ENCODE data around the gene NT5DC4.

The NT5DC4 gene

GRCh38 chr2:112725545-112726457, 5.0 kb downstream of the NT5DC4 start:
- no peaks in the 10 kb centered on the region for H3K9me3 Mint-ChIP-seq
- no peak for ATAC-seq
- no peak overlapping the region for H3K27ac Mint-ChIP-seq
- H3K4me1 Mint-ChIP-seq = peaks cover 15% of the 10 kb centered on the region
- no peak overlapping the region for H3K4me3 Mint-ChIP-seq
- no peak for DNase-seq
- H3K27me3 Mint-ChIP-seq = peaks cover 21% of the 10 kb centered on the region

GRCh38 chr2:112726487-112727190, 5.8 kb downstream of the NT5DC4 start:
- peak overlapping the region in 1 of 2 donors; percentile 62 for H3K27ac Mint-ChIP-seq
- H3K9me3 Mint-ChIP-seq = no peaks in the 10 kb centered on the region
- peak; percentile 87 to 88 for DNase-seq
- ATAC-seq = peak; percentile 93
- no peak overlapping the region for H3K4me3 Mint-ChIP-seq
- peaks cover 15% of the 10 kb centered on the region for H3K4me1 Mint-ChIP-seq
- peaks cover 21% of the 10 kb centered on the region for H3K27me3 Mint-ChIP-seq

DNA sequence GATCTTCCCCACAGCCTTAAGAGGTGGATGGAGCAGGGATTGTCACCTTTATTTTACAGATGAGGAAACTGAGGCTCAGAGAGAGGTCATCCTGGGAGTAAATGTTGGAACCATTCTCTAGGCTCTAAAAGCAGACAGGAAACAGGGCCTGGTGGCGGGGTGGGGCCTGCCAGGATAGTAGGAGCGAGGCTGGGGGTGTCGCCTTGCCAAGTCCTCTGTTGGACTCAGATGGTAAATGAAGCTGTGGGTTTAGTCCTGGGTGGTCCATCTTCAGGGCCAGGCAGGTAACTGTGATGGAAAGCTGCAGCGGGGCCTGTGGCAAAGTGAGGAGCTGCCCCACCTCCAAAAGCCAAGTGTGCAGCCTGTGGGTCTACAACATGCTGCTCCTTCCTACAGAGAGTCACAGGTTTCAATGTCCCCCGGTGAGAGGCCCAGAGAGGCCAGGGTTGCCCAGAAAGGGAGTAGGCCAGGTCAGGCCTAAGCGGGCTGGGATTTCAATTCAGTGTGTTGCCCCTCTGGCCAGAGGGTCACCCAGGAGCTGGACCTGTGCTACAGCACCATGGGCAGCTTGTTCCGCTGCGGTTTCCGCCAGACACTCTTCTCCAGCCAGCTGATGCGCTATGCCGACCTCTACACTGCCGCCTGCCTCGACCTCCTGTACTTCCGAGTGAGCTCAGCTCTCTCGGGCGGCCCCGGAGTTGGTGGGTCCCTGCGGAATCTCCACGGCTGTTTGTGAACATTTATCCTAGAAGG, 6.6 kb downstream of the NT5DC4 start:
- no peak overlapping the region for H3K4me3 Mint-ChIP-seq
- H3K9me3 Mint-ChIP-seq = no peaks in the 10 kb centered on the region
- no peak for DNase-seq
- H3K4me1 Mint-ChIP-seq = peaks cover 15% of the 10 kb centered on the region
- peaks cover 21% of the 10 kb centered on the region for H3K27me3 Mint-ChIP-seq
- no peak for ATAC-seq
- peak overlapping the region in 1 of 2 donors; percentile 62 for H3K27ac Mint-ChIP-seq

DNA sequence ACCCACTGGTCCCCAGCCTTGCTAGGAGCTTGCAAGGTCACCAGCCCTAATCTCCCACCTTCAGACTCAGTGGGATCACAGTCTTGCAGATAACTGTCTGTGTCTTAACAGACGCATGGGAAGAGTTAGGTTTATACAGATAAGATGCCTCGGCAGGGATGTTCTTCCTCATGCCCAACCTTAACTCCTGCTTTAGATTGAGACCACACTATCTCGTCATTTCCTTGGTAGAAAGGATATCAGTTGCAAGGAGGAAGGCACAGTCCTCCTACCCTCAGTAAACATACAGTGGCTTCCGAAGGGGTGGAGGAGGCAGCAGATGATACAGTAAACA, 7.2 kb downstream of the NT5DC4 start:
- Mint-ChIP-seq H3K4me1 (peaks cover 15% of the 10 kb centered on the region), H3K9me3 (no peaks in the 10 kb centered on the region), H3K4me3 (no peak overlapping the region), H3K27ac (no peak overlapping the region), H3K27me3 (peaks cover 21% of the 10 kb centered on the region)
- no peak for DNase-seq
- no peak for ATAC-seq

- Mint-ChIP-seq H3K4me3 (no peak overlapping the region), H3K27me3 (peaks cover 21% of the 10 kb centered on the region), H3K27ac (no peak overlapping the region), H3K4me1 (peaks cover 15% of the 10 kb centered on the region), H3K9me3 (no peaks in the 10 kb centered on the region)
- no peak for ATAC-seq
- DNase-seq = no peak
These were observed 7.8 kb downstream of the NT5DC4 start for GRCh38 chr2:112728378-112729175.

GRCh38 chr2:112730216-112730615, 9.4 kb downstream of the NT5DC4 start:
- peaks cover 15% of the 10 kb centered on the region for H3K4me1 Mint-ChIP-seq
- peaks cover 21% of the 10 kb centered on the region for H3K27me3 Mint-ChIP-seq
- no peaks in the 10 kb centered on the region for H3K9me3 Mint-ChIP-seq
- no peak overlapping the region for H3K27ac Mint-ChIP-seq
- no peak overlapping the region for H3K4me3 Mint-ChIP-seq
- DNase-seq (no peak), ATAC-seq (no peak)

- Mint-ChIP-seq H3K27ac (no peak overlapping the region), H3K4me3 (no peak overlapping the region), H3K27me3 (peaks cover 21% of the 10 kb centered on the region)
These were observed 10.0 kb downstream of the NT5DC4 start for GRCh38 chr2:112730791-112731190.

DNA sequence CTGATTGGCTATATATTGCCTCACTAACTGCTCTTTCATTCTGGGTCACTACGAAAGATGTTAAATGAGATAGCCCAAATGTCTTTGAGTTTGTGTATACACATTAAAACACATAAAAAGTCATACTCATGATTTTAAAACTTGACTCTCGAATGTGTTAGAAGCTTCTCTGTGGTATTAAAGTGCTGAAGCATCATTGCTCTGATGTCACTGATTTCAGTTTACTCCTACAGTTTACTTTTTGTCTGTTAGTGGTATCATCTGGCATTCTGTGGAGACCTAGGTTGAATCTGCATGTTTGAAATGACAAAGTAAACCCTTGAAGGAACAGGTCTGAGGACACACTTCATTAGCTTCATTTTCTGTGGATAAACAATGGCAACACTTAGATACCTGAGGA, 10.7 kb downstream of the NT5DC4 start:
- H3K27ac Mint-ChIP-seq = no peak overlapping the region
- H3K27me3 Mint-ChIP-seq = peaks cover 21% of the 10 kb centered on the region

More at GRCh38 chr2:112730791-112731190, 10.0 kb downstream of the NT5DC4 start:
- ATAC-seq (no peak), DNase-seq (no peak)
- Mint-ChIP-seq H3K4me1 (peaks cover 14% of the 10 kb centered on the region), H3K9me3 (no peaks in the 10 kb centered on the region)

DNA sequence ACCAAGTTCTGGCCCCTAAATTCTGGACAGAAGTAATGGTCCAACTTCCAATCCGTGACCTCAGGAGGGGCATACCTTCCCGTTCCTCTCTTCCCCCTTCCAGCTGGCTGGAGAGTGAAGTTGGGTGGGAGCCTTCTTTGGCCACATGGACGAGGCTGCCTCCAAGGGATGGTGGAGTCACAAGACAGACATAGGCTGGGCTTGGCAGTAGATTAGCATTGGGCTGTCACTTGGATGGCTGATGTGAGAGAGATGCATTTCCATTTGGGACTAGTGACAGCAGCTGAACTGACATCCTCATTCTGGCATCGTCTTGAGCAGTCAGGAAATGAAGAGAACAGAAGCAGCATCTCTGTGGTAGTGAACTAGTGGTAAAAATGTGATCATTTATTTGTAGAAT, 12.6 kb downstream of the NT5DC4 start:
- no peak for DNase-seq
- no peak overlapping the region for H3K27ac Mint-ChIP-seq
- peaks cover 4% of the 10 kb centered on the region for H3K27me3 Mint-ChIP-seq
- H3K4me3 Mint-ChIP-seq = no peak overlapping the region
- H3K9me3 Mint-ChIP-seq = no peaks in the 10 kb centered on the region
- no peaks in the 10 kb centered on the region for H3K4me1 Mint-ChIP-seq
- ATAC-seq = no peak

More for the DNA sequence above, 10.7 kb downstream of the NT5DC4 start:
- DNase-seq (no peak), ATAC-seq (no peak)
- Mint-ChIP-seq H3K4me1 (peaks cover 7% of the 10 kb centered on the region), H3K9me3 (no peaks in the 10 kb centered on the region), H3K4me3 (no peak overlapping the region)

DNA sequence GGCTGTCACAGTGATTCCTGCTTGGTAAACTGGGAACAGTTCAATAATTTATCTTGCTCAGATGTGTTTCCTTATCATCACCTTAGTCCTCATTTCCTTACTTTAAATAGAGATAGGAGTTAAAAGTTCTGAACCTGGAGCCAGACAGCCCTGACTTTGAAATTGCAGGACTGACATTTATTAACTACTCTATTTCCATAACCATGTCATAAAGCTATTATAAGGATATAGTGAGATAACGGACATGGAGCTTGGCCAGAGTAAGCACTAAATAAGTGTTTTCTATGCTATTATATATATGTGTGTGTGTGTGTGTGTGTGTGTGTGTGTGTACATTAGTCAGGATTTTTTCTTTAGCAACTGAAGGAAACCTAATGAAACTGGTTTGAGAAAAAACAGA, 13.1 kb downstream of the NT5DC4 start:
- Mint-ChIP-seq H3K9me3 (no peaks in the 10 kb centered on the region), H3K4me3 (no peak overlapping the region), H3K27me3 (peaks cover under 1% of the 10 kb centered on the region), H3K27ac (no peak overlapping the region), H3K4me1 (no peaks in the 10 kb centered on the region)
- ATAC-seq (no peak), DNase-seq (no peak)

DNA sequence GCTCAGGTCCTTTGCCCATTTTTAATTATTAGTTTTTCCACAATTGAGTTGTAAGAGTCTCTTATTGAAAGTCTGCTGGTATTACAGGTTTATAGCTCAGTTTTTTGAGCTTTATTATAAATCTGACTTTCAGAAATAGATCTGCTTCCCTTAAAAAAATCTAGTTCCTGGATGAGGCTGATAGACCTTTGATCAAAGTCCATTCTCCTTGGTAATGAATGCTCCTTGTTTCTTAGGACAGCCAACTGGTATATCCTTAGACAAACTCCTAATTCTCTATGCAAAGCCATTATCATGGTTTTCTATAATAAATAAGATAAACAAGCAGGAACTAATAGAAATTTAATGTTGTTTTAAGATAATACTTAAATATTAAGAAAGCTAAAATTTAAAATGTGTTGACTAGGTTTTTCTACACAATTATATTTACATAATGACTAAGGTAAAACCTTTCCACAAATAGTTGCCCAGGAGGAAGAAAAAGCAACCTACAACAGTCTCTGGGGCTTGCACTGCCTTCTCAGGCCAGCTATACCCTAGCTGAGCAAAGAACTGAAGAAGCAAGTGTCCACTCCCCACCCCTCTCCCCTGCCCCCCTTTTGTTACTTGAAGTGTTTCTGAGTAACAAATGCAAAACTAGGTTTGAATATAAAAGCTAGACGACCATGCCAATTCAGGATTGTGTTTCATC, 16.9 kb downstream of the NT5DC4 start:
- no peak for DNase-seq
- no peak overlapping the region for H3K27ac Mint-ChIP-seq
- H3K4me1 Mint-ChIP-seq = no peaks in the 10 kb centered on the region
- ATAC-seq = no peak
- no peaks in the 10 kb centered on the region for H3K27me3 Mint-ChIP-seq
- no peaks in the 10 kb centered on the region for H3K9me3 Mint-ChIP-seq
- no peak overlapping the region for H3K4me3 Mint-ChIP-seq

DNA sequence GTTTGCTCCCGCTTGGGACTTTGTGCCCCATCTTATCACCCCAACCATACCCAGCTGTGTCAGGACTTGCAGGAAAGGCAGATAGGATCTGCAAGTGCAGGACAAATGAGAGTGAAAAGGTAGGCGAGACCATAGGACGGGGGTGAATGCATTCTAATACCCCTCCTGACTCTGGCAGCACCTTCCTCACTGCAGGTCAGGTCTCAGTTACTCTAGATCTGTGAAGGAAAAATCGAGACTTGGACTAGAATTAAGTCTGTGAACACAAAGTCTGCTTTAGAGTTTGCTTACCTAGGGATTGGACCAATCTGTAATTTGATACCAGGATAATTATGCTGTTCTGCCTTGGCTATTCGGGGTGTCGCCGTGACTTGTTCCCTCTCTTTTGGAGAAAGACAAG, 19.7 kb downstream of the NT5DC4 start:
- Mint-ChIP-seq H3K27me3 (no peaks in the 10 kb centered on the region), H3K4me3 (no peak overlapping the region), H3K4me1 (no peaks in the 10 kb centered on the region), H3K27ac (no peak overlapping the region), H3K9me3 (no peaks in the 10 kb centered on the region)
- DNase-seq = no peak
- no peak for ATAC-seq

DNA sequence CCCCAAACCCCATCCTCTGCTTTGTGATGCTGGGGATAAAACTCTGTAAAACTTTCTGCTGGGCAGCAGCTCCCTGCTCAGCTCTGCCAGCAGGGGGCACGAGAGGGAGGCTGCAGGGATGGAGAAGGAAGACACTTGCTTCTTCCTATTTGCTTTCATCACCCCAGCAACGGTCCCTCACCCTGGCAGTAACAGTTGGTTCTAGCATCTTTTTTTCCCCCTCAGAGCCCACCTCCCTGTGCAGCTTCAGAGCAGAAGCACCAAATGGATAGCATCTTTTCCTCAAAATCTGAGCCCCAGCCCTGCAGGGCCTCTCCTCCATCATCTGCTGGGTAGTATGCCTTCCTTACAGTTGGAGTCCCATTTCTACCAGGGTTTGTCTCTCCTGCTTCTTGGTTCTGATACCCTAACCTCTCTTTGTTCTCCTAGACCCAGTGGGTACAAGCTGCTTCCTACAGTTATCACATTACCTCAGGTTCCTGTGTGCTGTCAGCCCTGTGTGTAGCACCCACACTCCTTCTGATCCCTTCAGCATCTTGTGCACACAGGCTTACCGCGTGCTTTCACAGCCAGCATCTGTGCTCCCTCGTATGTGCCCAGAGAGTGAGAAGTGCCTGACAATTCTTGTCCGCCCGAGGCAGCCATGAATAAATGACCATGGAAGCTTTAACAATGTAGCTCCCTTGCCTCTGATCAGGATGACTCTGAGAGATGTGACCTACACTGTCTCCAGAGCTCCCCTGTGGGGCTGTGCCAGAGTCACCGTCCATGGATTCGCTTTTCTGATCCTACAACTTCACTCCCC, 29.1 kb downstream of the NT5DC4 start:
- peaks cover 20% of the 10 kb centered on the region for H3K4me1 Mint-ChIP-seq
- no peaks in the 10 kb centered on the region for H3K27me3 Mint-ChIP-seq
- peak overlapping the region in 1 of 2 donors; percentile 7 for H3K27ac Mint-ChIP-seq
- no peaks in the 10 kb centered on the region for H3K9me3 Mint-ChIP-seq
- DNase-seq (peak; percentile 70 to 76), ATAC-seq (peak; percentile 89)
- no peak overlapping the region for H3K4me3 Mint-ChIP-seq

DNA sequence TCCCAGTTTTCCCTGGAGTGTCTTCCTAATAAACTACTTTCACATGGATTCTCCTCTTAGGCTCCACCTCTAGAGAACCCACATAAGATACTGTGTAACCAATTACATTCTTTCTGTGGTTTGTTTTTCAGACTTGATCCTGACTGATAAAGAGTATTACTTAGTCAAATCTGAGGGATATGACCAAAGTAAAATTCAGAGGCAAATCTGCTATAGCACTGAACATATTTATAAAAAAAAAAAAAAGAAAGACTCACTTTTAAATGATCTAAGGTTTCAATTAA, 29.7 kb downstream of the NT5DC4 start:
- H3K27me3 Mint-ChIP-seq = no peaks in the 10 kb centered on the region
- peaks cover 20% of the 10 kb centered on the region for H3K4me1 Mint-ChIP-seq
- no peak overlapping the region for H3K4me3 Mint-ChIP-seq
- peak overlapping the region in 1 of 2 donors; percentile 7 for H3K27ac Mint-ChIP-seq
- H3K9me3 Mint-ChIP-seq = no peaks in the 10 kb centered on the region
- ATAC-seq (no peak), DNase-seq (no peak)
